Measurements from ENCODE around the gene SPEF1. TPM values are rescaled to one million over a fixed set of nuclear protein-coding genes. Genes with fewer than 3 reads are reported as not detected.

The SPEF1 gene
- total and polyA plus RNA-seq, 2 of the 13 experiments (the other 11 are each of a cell fraction or from before 2014, with no cell fraction given), result 0.11 to 0.27 TPM

GRCh38 chr20:3811467-3812258 lies 30.4 kb upstream of the SPEF1 start (continued):
- TF ChIP-seq HNRNPK (IDR thresholded peaks at IDR 0.05; ENCODE audit: low read depth, low read length, poor library complexity, severe bottlenecking) (no peak), ZNF558 (CRISPR knock-in tag; IDR thresholded peaks at IDR 0.05; ENCODE audit: borderline replicate concordance) (peak; percentile 87; the same call in 1 of the 2 replicates), ETV6 (CRISPR knock-in tag; conservative IDR thresholded peaks at IDR 0.05) (peak; percentile 82; the same call in 1 of the 2 replicates), ARID4A (CRISPR knock-in tag; IDR thresholded peaks at IDR 0.05; ENCODE audit: borderline replicate concordance) (no peak; the same call in 1 of the 2 replicates), AHDC1 (CRISPR knock-in tag; IDR thresholded peaks at IDR 0.05; ENCODE audit: borderline replicate concordance) (peak; percentile 82), ZBTB49 (CRISPR knock-in tag; IDR thresholded peaks at IDR 0.05; ENCODE audit: borderline replicate concordance) (no peak), KDM3A (CRISPR knock-in tag; IDR thresholded peaks at IDR 0.05; ENCODE audit: low read depth) (peak; percentile 97), MIXL1 (CRISPR knock-in tag; IDR thresholded peaks at IDR 0.05) (peak; percentile 62; the same call in 1 of the 2 replicates), NFE2L1 (CRISPR knock-in tag; IDR thresholded peaks at IDR 0.05; ENCODE audit: borderline replicate concordance) (no peak), NCOA1 (CRISPR knock-in tag; IDR thresholded peaks at IDR 0.05) (no peak), ZNF256 (CRISPR knock-in tag; conservative IDR thresholded peaks at IDR 0.05) (no peak; the same call in 1 of the 2 replicates), FLYWCH1 (CRISPR knock-in tag; IDR thresholded peaks at IDR 0.05) (no peak), ZNF878 (CRISPR knock-in tag; IDR thresholded peaks at IDR 0.05) (peak; percentile 93), ATF7-NPFF (CRISPR knock-in tag; IDR thresholded peaks at IDR 0.05; ENCODE audit: low read depth) (peak; percentile 98; the same call in 1 of the 2 replicates), HNRNPL (IDR thresholded peaks at IDR 0.05; ENCODE audit: low read depth, low read length) (peak; percentile 99), ARNTL (CRISPR knock-in tag; IDR thresholded peaks at IDR 0.05) (peak; percentile 100), TOE1 (CRISPR knock-in tag; IDR thresholded peaks at IDR 0.05) (no peak)
